Stimulated activated CD8-positive, alpha-beta memory T cell treated with anti-CD3 and anti-CD28 coated beads, Interleukin-2, amount 100 ng/mL, for 1 hour (primary cell): ENCODE data around the gene SLC29A1.
"Not testable (repeated sequence)": the region's sequence is repeated elsewhere in the genome, so short reads cannot be mapped to it uniquely, and the experiment has no call there.

ENCODE experiments used
- DNase-seq, 2 donors: peaks; one replicate each; pipeline ENCODE4 v3.0.0-alpha.2; 2020; ENCODE audit warnings: low read depth in 2 of 2

The SLC29A1 gene

DNA sequence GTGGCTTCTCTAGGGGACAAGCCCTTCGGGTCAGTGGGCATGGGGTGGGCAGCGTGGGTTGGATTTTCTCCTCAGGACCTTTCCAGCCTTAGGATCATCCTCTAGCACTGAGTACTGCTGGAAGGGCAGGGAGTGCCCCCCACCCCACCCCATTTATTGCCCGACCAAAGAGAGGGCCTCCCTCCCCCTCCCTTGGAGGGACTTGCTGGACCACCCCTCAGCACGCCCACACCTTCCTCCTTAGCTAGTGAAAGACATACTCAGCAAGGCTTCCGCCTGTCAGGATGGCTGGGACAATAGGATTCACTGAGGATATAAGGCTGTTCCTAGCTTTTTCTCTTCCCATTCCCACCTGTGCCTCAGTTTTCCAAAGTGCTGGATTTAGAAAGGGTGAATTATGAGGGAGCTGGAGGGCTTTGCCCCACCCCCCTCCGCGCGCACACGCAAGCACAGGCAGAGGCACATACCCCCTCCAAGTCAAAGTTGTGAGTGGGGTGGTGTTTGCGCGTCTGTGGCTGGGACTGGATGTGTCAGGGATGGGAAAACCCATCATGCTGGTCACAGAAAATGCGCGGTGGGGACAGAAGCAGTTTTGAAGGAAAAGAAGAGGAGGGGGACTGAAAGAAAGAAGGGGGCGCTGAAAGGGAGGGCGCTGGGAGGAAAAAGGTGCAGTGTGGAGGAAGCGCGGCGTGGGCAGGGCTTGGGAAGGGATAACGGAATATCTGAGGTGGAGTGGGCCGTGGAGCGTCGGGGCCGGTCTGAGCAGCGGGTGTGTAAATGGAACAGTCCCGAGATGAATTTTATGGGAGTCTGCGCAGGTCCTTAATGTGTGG lies 693 bp upstream of the SLC29A1 start:
- DNase-seq: no peak

DNA sequence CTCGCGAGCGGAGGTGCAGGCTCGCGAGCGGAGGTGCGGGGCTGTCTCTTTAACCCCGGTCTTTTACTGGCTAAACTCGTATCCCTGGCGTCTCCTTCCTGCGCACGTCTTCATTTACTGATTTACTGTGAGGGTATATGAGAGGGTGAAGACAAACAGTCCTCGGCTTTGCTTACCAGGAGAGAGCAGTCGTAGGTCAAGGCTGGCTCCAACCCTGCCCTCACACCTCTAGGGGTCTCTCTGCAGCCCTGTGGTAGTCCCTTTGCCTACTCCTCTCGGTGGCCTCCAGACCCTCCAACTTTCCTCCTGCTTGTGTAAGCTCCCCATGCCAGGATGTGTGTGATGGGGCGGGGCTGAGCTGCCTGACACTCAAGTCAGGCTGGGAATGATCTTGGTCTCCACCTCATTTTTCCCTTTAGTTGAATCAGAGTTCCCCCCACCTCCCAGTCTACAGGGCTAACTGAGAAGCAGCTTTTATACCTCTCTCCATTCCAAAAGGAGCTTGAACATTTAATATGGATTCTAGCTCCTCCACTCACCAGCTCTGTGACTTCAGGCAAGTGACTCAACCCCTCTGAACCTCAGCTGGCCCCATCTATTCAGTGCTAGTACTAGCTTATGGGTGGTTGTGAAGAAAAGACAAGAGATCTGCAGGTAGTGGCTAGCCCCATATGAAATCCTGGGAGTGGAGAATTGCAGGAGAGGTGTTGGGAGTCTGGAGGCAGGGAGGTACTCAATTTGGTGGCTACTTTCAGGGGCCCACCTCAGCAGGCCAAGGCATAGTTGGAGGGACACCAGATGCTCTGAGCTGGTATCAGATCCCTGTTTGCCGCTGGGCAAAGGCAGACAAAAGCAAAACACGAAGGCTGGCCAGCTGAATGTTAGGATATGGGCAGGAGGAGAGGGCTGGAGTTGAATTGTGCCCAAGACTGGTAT lies 902 bp downstream of the SLC29A1 start:
- DNase-seq: no peak

DNA sequence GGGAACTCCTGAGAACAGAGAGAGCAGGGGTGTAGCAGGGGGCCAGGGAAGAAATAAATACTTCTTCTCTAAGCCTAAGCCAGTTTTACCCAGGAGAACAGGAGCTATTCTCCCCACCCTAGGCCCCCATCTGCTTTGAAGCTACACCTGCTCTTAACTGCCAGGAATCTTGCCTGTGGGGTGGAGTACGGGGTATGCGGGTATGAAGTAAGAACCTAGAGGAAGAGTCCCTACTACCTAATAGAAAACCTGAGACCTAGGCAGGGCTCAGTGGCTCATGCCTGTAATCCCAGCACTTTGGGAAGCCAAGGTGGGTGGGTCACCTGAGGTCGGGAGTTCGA lies 1.5 kb downstream of the SLC29A1 start:
- no peak for DNase-seq

DNA sequence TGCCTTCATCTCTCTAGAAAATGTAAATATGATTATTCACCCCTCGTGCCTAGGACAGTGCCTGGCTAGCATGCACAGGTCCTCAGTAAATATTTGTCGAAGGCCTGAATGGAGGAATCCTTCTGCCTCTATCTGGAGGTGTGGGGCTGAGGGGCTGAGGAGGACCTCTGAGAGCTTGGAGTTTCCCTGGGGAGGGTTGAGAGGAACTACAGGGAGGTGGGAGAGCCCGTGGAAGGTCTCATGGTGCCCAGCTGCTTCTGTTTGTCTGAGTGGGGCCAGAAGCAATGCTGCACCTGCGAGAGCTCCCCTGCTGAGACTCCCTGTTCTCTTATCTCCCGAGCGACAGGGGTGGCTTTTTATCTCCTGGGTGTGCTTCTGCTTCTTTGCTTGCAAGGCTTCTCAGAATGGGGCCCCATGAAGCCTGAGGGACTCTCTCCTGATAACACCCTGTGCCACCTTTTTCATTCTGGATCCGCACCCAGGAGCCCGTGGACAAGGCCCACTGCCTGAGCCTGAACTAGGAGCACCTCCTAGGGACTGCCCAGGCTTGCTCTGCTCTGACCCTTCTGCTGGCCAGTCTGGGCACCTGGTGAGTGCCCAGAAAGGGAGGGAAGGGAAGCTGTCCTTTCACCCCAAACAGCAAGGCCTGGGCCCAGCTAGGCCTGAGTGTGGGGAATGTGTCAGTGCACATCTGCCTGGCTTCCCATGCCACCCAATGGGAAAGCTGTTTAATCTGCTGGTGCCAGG lies 2.4 kb downstream of the SLC29A1 start:
- no peak for DNase-seq

DNA sequence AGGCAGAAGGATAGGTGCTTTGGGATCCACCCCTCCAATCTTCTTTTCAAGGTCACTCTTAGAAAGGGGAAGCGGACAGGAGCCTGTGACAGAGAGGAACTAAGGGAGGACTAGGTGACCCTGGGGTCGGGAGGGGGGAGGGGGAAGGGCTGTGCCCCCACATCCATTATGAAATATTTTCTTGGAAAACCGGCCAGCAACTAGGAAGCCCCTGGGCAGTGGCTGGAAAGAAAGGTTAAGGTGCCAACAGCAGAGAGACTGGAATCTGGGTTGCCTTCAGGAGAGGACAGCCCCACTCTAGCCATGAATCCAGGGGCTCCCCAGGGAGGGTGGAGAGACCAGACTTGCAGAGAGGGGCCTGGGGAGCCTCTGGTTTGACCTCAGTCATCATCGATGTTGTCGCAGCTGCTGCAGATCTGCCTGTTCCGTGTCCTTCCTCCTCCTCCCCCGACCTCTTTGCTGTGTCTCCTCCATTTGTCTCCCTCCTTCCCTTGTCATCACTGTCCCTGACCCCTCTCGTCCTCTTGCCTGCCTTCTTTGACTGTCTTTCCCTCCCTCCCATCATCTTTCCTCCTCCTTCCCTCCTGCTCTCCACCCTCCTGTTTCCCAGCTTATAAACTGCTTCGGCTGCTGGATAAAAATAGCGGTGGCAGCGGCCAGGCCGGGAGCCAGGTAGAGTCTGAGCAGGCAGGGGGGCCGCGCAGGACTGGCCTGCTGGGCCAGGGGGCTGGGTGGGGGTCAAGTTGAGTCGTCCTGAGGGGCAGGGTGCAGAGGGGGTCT lies 3.2 kb downstream of the SLC29A1 start:
- DNase-seq: no peak

DNA sequence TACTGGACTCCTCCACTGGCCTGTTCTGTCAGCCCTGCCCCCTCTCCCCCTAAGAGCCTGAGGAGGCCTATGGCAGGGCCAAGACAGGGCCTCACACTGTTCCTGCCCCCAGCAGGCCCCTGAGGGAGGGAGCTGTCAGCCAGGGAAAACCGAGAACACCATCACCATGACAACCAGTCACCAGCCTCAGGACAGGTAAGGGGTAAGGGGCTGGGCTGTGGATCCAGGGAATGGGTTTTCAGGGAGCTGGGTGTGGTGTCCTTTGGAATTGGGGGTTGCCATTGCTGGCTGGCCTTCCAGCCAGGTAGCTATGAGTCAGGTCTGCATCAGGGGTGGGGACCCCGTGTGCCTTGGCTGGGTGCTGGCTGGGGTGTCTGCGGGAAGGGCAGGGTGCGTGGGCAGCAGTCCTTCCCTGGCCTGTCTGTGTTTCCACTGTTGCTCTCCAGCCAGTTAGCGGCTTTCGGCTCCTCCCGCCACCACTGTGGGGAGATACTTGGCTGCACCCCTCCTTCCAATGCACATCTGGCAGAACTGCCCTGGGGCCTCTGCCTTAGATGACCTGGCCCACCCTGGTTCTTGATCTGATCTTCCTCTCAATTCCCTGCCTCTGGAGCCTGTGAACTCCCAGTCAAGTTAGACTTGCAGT lies 3.9 kb downstream of the SLC29A1 start:
- DNase-seq: no peak

DNA sequence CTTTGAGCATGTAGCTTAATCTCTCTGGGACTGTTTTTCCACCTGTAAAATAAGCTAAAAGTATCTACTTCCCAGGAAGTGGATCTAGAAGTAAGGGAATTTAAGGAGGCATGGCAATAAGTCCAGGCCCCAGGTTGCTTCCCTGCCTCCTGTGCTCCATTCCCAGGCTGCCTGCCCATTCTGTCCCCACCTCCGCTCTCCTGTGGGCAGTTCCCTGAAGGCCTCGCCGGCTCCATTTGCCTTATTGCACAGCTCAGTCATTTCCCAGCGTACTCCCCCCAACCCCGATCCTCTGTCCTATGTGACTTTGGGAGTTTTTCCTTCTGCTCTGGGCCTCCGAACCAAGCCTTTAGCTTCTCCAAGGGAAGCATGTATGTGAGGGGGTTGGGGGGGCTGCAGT lies 4.6 kb downstream of the SLC29A1 start:
- no peak for DNase-seq

DNA sequence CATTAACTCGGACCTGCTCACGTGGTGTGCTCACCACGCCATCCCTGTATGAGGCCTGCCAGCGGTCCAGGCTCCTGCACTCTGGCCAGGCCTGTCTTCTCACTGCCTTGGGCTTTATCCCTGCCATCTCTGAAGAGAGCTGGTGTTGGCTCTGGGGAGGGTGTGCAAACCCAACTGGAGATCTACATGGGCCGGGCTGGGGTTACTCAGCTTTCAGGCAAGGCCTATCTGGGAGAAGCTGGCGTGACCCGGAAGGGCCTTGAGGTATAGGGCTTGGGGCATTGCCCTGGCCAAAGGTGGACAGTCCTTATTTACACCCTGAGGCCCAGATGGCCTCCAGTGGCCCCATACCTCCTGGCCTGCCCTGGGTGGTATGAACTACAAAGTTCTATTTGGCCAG lies 5.0 kb downstream of the SLC29A1 start:
- DNase-seq: no peak

DNA sequence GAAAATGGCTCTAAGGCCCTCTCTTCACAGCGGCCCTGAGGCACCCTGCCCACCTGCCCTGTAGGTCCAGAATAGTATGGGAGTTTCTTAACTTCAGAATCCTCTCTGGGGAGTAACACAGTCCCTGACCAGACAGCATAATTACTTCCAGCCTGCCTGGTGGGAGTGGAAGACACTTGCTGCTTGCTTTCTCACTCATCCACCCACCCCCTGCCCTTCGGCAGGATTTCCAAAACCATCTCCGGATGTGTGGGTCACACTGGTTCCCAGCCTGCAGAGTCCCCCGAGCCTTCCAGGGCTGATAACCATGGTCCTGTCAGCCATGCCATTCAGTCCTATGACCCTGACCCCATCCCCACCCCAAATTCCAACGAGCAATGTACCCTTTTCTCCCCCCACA lies 5.4 kb downstream of the SLC29A1 start:
- no peak for DNase-seq

DNA sequence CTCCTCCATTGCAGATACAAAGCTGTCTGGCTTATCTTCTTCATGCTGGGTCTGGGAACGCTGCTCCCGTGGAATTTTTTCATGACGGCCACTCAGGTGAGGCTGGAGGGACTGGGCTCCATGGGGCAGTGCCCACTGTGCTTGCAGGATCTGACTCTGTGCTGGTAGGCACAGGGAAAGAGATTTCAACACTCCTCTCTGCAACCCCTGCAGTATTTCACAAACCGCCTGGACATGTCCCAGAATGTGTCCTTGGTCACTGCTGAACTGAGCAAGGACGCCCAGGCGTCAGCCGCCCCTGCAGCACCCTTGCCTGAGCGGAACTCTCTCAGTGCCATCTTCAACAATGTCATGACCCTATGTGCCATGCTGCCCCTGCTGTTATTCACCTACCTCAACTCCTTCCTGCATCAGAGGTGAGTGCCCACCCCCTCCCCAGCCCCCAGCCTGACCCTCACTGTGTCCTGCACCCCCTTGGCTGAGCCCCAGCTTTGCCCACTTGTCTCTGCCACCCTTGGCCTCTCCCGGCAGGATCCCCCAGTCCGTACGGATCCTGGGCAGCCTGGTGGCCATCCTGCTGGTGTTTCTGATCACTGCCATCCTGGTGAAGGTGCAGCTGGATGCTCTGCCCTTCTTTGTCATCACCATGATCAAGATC lies 6.1 kb downstream of the SLC29A1 start:
- no peak for DNase-seq

DNA sequence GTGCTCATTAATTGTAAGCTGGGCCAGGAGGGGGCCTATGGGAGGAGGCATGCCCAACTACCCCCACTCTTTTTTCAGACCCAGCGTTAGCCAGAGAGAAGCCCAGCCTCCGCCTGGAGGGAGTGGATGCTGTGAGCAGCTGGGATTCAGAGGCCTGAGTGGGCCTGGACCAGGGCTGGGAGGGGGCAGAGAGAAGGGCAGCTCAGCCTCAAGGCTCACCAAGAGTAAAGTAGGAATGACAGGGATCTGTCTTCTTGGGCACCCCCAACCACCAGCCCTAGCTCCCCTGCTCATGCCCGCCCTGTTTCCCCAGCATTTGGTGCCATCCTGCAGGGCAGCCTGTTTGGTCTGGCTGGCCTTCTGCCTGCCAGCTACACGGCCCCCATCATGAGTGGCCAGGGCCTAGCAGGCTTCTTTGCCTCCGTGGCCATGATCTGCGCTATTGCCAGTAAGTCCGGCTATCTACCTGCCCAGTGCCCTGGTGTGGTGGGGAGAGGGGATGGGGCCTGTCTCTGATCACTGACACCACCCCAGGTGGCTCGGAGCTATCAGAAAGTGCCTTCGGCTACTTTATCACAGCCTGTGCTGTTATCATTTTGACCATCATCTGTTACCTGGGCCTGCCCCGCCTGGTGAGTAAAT lies 6.8 kb downstream of the SLC29A1 start:
- DNase-seq: no peak

DNA sequence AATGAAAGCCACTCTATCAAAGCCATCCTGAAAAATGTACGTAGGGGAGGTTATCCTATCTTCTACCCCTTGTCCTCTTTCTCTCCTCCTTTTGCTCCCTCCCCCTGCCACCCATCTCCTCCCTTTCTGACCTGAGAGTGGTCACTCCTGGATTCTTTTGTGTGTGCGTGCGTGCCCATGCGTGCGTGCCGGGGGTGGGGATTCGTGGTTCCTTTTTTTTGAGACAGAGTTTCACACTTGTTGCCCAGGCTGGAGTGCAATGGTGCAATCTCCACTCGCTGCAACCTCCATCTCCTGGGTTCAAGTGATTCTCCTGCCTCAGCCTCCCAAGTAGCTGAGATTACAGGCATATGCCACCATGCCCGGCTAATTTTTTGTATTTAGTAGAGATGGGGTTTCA lies 8.0 kb downstream of the SLC29A1 start:
- not testable (repeated sequence) for DNase-seq

DNA sequence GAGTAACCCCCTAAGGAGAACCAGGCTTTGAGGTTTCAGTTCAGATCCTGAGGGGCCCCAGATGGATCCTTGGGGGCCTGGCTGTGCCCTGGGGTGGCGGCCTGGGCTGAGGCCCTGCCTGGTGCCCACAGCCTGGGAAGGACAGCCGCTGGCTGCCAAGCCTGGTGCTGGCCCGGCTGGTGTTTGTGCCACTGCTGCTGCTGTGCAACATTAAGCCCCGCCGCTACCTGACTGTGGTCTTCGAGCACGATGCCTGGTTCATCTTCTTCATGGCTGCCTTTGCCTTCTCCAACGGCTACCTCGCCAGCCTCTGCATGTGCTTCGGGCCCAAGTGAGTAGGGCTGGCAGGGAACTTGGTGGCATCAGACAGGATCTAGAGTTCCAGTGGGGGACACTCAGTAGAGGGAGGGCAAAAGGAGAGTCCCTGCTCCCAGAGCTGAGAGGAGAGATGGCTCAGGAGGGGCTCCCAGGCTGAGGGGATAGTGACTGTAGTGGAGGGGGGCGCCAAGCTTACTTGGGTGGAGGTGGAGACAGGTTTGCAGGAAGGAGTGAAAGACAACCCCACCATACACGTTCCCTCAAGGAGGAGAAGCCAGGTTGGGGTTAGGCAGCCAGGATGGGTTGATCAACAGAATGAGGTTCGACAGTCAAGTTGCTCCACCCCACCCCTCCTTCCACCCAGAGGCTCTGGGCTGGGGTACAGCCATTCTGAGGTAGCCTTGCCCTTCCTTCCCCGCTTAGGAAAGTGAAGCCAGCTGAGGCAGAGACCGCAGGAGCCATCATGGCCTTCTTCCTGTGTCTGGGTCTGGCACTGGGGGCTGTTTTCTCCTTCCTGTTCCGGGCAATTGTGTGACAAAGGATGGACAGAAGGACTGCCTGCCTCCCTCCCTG lies 9.5 kb downstream of the SLC29A1 start:
- DNase-seq: no peak

DNA sequence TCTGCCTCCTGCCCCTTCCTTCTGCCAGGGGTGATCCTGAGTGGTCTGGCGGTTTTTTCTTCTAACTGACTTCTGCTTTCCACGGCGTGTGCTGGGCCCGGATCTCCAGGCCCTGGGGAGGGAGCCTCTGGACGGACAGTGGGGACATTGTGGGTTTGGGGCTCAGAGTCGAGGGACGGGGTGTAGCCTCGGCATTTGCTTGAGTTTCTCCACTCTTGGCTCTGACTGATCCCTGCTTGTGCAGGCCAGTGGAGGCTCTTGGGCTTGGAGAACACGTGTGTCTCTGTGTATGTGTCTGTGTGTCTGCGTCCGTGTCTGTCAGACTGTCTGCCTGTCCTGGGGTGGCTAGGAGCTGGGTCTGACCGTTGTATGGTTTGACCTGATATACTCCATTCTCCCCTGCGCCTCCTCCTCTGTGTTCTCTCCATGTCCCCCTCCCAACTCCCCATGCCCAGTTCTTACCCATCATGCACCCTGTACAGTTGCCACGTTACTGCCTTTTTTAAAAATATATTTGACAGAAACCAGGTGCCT lies 10.2 kb downstream of the SLC29A1 start:
- no peak for DNase-seq

DNA sequence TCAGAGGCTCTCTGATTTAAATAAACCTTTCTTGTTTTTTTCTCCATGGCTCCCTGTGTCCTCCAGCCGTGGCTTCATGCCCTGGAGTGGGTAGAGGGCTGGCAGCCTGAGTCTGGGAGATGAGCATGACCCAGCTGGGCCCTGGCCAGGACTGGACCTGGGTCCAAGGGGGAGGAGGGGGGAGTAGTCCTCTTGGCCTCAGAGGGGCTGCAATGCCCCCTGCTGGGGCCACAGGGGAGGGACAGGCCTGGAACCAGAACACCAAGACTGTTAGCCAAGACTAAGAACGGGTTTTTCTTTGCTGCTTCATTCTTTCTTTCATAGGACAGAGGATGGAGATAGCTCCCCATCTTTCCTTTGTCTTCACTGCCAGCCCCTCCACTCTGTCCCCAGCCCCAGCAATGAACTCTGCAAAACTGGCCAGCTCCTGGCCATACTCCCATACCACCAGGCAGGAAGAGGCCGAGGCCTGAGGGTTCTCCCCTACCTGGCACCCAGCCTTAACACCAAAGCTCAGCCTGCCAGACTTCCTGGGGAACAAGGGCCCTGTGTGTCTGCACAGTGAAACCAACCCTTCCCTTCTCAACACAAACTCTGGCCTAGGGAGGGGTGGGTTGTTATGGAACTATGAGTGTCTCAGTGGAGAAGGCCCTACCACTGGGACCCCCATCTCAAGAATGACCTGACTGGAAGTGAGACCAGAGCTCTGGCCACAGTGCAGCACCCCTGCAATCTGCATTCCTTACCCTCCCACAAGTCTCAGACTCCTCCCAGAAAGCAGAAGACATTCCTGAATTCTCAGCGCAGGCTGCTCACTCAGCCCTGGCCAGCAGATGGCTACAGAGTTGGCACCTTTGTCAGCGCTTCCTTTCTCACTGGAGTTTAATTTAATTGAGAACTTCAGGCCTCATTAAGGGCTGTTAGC lies 11.0 kb downstream of the SLC29A1 start:
- no peak for DNase-seq

DNA sequence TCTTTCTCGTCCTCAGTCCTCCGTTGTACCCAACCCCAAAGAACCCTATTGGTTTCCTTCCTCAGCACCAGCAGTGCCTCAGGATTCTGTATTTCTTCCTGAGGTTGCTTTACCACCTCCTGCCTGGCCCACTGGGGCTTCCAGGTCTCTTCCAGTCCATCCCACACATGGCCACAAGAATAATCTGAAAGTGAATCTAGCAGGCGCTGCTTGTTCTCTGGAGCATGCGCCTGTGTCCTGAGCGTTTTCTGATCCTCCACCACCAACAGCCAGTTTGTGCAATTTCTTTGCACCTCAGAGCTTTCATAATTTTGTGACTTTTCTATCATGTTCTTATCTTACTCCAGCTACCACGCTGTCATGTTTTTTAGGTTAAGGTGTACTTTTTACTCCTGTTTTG lies 11.9 kb downstream of the SLC29A1 start:
- no peak for DNase-seq

DNA sequence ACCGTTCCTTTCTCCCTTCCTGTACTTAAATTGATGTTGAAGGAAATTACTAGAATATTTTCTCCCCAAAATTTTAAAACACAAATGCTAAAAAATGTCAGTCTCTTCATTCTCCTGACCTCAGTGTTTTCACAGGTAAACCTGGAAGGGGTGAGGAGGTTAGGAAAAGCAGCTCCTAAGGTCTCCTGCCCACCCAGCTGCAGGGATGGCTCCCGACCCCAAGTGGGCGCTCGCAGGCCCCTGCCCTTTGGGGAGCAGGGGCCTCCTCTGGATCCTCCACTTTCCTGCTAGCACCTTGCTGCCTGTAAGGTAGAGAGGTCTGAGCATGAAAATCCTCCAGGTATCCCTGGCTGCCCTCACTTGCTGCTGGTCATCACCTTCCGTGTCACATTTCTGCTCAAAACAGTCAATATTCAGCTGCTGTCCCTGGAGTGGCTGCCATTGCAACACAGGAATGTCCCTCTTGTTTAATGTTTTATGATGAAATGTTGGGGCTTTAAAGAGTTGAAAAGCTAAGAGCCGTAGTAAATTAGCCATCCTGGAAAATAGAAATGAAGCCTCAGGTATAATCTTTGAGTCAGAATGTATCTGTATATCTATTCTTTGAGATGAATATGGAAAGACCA lies 12.6 kb downstream of the SLC29A1 start:
- no peak for DNase-seq
